ENCODE data around the gene HSD17B8.
"Not testable (repeated sequence)": the region's sequence is repeated elsewhere in the genome, so short reads cannot be mapped to it uniquely, and the experiment has no call there.

Gene HSD17B8

GRCh38 chr6:33213166-33213988, 8.9 kb downstream of the HSD17B8 start:
- no peak overlapping the region for H3K4me3 ChIP-seq (ENCODE audit: low read depth, low read length)
- no peak for DNase-seq (ENCODE audit: low read depth)
- no peak for TF ChIP-seq CTCF (IDR thresholded peaks at IDR 0.05; ENCODE audit: insufficient read depth, low read depth, low read length, missing control alignments)

GRCh38 chr6:33213989-33214335, 9.5 kb downstream of the HSD17B8 start:
- DNase-seq (ENCODE audit: low read depth) = no peak
- no peak for TF ChIP-seq CTCF (IDR thresholded peaks at IDR 0.05; ENCODE audit: insufficient read depth, low read depth, low read length, missing control alignments)
- no peak overlapping the region for H3K4me3 ChIP-seq (ENCODE audit: low read depth, low read length)

GRCh38 chr6:33215271-33216116, 11.0 kb downstream of the HSD17B8 start:
- no peak for TF ChIP-seq CTCF (IDR thresholded peaks at IDR 0.05; ENCODE audit: insufficient read depth, low read depth, low read length, missing control alignments)
- no peak overlapping the region for H3K4me3 ChIP-seq (ENCODE audit: low read depth, low read length)
- no peak for DNase-seq (ENCODE audit: low read depth)

GRCh38 chr6:33216117-33216649, 11.7 kb downstream of the HSD17B8 start:
- H3K4me3 ChIP-seq (ENCODE audit: low read depth, low read length) = no peak overlapping the region
- DNase-seq (ENCODE audit: low read depth) = no peak
- no peak for TF ChIP-seq CTCF (IDR thresholded peaks at IDR 0.05; ENCODE audit: insufficient read depth, low read depth, low read length, missing control alignments)

GRCh38 chr6:33217246-33217645, 12.8 kb downstream of the HSD17B8 start:
- no peak for TF ChIP-seq CTCF (IDR thresholded peaks at IDR 0.05; ENCODE audit: insufficient read depth, low read depth, low read length, missing control alignments)
- DNase-seq (ENCODE audit: low read depth) = no peak
- no peak overlapping the region for H3K4me3 ChIP-seq (ENCODE audit: low read depth, low read length)

- TF ChIP-seq CTCF (IDR thresholded peaks at IDR 0.05; ENCODE audit: insufficient read depth, low read depth, low read length, missing control alignments) = no peak
- no peak for DNase-seq (ENCODE audit: low read depth)
- no peak overlapping the region for H3K4me3 ChIP-seq (ENCODE audit: low read depth, low read length)
Observed at GRCh38 chr6:33217681-33218080, 13.2 kb downstream of the HSD17B8 start.

GRCh38 chr6:33226503-33227120, 22.2 kb downstream of the HSD17B8 start:
- DNase-seq (ENCODE audit: low read depth); H3K4me3 ChIP-seq (ENCODE audit: low read depth, low read length): not testable (repeated sequence)

All from GM12865 (cell line).